GDM1 (cell line): ENCODE data around the gene KCNIP3.

ENCODE experiments used
- DNase-seq: peaks from one replicate; lab custom pipeline; 2025; lab: John Stamatoyannopoulos, UW

The KCNIP3 gene

GRCh38 chr2:95275151-95275515, 22.0 kb upstream of the KCNIP3 start:
- no peak for DNase-seq

GRCh38 chr2:95275601-95276243, 21.4 kb upstream of the KCNIP3 start:
- no peak for DNase-seq

- DNase-seq, result no peak
Measured at GRCh38 chr2:95276244-95276887, 20.8 kb upstream of the KCNIP3 start.

- no peak for DNase-seq
Measured at GRCh38 chr2:95276888-95277245, 20.3 kb upstream of the KCNIP3 start.

GRCh38 chr2:95277246-95277906, 19.8 kb upstream of the KCNIP3 start:
- no peak for DNase-seq

- DNase-seq, result no peak
Measured at GRCh38 chr2:95278051-95278471, 19.1 kb upstream of the KCNIP3 start.

- DNase-seq, result no peak
Measured at GRCh38 chr2:95278637-95279225, 18.4 kb upstream of the KCNIP3 start.

GRCh38 chr2:95279435-95280035, 17.6 kb upstream of the KCNIP3 start:
- no peak for DNase-seq

- DNase-seq, result no peak
Measured at GRCh38 chr2:95281071-95281470, 16.1 kb upstream of the KCNIP3 start.

- no peak for DNase-seq
Measured at GRCh38 chr2:95281786-95282185, 15.4 kb upstream of the KCNIP3 start.

GRCh38 chr2:95282458-95282857, 14.7 kb upstream of the KCNIP3 start:
- DNase-seq, result no peak

- DNase-seq, result no peak
Measured at GRCh38 chr2:95283562-95283961, 13.6 kb upstream of the KCNIP3 start.

GRCh38 chr2:95284886-95285541, 12.1 kb upstream of the KCNIP3 start:
- DNase-seq, result no peak

GRCh38 chr2:95285542-95285932, 11.6 kb upstream of the KCNIP3 start:
- DNase-seq, result no peak

- DNase-seq, result no peak
Measured at GRCh38 chr2:95287336-95287735, 9.8 kb upstream of the KCNIP3 start.

- DNase-seq, result no peak
Measured at GRCh38 chr2:95287806-95288205, 9.3 kb upstream of the KCNIP3 start.

- no peak for DNase-seq
Measured at GRCh38 chr2:95289253-95289652, 7.9 kb upstream of the KCNIP3 start.

GRCh38 chr2:95291222-95291621, 5.9 kb upstream of the KCNIP3 start:
- no peak for DNase-seq

GRCh38 chr2:95292623-95293260, 4.4 kb upstream of the KCNIP3 start:
- no peak for DNase-seq

- no peak for DNase-seq
Measured at GRCh38 chr2:95294579-95295250, 2.4 kb upstream of the KCNIP3 start.

- no peak for DNase-seq
Measured at GRCh38 chr2:95295376-95295775, 1.8 kb upstream of the KCNIP3 start.
